Stimulated activated CD4-positive, alpha-beta T cell treated with anti-CD3 and anti-CD28 coated beads, Interleukin-1b, Interleukin-23, amount 100 ng/mL, for 1 hour (primary cell): ENCODE data around the gene KLF15.

Experiments used
- DNase-seq, 2 donors: peaks; one replicate each; pipeline ENCODE4 v3.0.0-alpha.2; 2020; ENCODE audit warnings: low read depth in 2 of 2

Gene KLF15

DNA sequence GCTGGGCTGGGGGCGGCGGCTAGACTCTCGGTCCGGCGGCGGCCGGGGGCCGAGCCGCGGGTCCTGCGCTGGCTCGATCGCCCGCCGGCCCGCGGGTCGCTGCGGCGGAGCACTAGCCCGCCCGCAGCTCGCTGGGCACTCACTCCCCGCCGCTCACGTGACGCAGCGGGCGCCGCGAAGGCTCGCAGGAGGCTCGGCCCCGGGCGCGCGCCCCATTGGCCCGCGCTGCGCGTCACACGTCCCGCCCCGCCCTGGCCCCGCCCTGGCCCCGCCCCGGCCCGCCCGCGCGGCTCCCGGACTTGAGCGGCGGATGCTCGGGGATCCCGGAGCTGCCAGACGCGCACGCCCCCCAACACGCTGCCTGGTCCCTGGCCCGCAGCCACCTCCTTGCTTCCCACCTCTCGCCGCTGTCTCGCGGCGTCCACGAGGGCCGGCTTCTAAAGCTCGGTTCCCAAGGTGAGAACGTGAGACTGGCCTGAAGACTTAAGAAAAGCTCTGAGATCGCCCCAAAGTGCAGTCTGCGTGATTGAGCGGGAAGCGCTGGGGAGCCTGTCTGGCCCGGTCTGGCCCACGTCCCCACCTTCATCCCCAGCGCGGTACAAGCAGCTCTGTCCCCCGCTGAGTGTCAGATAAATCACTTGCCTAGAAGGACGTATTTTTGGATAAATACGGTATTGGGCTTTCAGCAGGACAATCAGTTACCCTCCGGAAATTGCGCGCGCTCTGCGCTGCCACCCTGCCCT, at the start of gene KLF15:
Gene KLF15 (minus strand): TSS at position 114 of the 743 bp plus-strand sequence. CDS start 4,486 bp downstream, outside the sequence.
- DNase-seq, result peak; percentile 34 to 65

DNA sequence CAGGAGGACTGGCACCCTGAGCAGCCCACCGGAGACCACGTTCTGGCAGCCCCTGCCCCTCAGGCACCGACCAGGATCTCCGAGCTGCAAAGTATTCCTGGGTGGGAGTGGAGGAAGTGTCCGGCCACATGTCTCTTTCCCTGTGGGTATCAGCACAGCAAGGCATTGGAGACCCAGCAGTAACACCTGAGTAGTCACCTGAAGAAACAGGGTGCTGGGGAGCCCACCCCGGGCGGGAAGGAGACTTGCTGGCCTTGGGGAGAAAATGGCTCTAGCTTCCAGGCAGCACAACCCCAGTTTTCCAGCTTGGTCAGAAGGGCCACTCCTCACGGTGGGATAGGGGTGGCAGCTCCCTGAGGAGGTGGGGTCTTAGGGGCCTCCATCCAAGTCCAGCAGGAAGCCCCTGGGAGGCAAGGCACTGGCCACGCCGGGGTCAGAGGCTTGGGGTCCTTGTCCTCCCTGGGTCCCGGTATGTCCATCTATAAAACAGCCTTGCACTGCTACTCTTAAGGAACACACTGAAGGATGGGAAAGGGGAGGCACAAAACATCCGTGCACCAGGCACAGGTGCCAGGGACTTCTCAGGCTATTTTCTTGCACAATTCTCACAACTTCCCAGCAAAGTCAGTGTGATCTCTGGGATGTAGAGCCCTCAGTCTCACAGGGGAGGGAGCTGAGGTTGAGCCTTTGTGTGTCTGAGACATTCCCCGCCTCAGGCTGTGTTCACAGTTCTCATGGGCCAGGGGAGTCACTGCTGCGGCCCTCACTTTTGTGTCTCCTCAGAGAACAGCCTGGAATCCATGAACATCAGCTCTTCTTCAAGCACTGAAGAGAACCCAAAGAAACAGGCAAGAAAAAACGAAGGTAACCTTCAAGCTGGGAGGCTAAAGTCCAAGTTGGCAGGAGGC, 49.4 kb upstream of the KLF15 start:
- no peak for DNase-seq

DNA sequence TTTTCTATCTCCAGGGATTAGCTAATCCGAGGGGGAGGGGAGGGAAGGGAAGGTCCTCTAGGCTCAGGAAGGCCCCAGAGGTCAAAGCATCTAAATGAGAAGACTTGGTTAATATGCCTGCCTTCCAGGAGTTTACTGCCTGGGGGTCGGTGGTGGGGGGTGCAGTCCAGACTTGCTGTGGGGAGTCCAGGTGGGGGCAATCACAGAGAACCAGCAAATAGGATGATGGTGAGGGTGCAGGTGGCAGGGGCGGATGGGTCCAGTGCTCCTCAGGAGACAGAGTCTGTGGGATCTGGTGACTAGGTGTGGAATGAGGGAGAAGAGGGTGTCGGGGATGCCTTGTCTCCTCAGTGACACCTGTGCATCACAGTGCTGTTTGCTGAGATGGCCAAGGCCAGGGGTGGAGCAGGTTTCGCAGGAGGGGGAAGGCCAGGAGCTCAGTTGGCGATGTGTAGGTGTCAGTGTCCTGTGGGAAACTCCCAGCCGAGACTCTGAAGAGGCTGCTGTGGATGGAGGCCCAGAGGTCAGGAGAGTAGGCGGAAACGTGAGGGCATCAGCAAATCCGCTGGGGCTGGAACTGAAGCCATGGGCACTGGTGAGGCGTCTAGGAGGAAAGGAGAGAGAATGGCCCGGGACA, 45.6 kb upstream of the KLF15 start:
- no peak for DNase-seq

DNA sequence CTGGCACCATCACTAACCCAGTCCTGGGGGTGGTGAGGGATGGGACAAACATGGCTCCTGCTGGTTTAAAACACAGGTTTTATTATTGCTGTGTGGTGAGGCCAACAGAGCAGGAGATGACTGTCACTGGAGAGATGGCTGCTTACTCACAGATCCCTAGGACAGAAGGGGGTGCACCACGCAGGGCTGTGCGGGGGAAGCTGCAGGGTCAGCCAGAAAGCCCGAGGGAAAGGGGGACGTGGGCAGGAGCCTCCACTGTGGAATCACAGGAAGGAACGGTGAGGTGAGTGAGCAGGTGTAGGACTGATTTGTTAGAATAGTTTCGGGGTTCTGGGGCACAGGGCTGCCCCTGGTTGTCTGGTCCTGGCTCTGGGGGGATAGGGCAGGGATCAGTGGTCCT, 45.0 kb upstream of the KLF15 start:
- no peak for DNase-seq

DNA sequence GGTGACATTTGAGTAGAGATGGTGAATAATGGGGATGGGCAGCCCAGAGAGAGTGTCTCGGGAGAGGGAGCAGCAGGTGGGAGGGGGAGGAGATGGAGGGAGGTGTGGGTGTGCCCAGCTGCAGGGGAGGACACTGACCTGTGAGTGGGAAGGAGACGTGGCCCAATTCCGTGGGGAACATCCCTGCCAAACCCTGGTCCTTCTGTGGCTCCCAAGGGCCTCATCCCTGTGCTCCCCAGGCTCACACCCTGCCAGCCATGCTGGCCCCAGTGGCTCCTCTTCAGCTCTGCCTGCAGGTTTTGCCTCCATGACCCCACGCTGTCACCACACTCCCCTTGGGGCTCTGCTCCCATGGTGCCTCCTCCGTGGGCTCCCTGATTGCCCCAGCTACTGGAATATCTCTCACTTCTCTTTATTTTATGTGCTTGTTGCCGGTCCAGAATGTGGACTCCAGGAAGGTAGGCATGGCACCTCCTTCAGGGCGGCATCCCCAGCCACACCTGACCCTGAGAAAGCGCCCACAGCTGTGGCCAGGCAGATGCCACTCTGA, 44.5 kb upstream of the KLF15 start:
- no peak for DNase-seq

DNA sequence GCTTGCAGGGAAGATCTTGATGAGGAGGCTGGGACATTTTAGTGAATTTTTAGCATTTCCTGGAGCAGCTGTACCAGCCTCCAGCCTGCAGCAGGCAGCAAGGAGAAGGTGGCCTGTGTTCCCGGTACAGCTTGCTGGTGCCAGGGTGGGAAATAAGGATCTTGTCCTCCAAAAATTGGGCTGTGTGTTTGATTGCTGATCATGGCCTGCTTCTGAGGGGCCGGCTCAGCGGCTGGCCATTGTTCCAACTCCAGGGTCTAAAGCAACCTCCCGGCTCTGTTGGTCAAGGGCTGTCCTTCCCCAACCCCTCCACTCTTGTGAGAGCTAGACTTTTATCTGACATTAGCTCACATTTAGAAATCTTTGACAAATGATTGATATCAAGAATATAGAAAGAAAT, 42.5 kb upstream of the KLF15 start:
- no peak for DNase-seq

DNA sequence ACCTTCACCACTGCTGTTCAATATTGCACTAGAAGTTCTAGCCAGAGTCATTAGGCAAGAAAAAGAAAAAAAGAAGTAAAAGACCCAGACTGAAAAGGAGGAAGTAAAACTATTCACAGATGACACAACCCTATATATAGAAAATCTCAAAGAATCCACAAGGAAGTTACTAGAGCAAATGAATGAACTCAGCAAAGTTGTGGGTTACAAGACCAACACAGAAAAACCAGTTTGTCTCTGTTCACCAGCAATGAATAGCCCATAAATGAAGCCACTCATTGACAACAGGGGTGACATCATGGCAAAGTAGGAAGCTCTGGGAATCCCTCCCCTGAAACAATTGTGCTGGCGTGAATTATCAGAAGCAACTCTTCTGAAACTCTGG, 42.1 kb upstream of the KLF15 start:
- no peak for DNase-seq

DNA sequence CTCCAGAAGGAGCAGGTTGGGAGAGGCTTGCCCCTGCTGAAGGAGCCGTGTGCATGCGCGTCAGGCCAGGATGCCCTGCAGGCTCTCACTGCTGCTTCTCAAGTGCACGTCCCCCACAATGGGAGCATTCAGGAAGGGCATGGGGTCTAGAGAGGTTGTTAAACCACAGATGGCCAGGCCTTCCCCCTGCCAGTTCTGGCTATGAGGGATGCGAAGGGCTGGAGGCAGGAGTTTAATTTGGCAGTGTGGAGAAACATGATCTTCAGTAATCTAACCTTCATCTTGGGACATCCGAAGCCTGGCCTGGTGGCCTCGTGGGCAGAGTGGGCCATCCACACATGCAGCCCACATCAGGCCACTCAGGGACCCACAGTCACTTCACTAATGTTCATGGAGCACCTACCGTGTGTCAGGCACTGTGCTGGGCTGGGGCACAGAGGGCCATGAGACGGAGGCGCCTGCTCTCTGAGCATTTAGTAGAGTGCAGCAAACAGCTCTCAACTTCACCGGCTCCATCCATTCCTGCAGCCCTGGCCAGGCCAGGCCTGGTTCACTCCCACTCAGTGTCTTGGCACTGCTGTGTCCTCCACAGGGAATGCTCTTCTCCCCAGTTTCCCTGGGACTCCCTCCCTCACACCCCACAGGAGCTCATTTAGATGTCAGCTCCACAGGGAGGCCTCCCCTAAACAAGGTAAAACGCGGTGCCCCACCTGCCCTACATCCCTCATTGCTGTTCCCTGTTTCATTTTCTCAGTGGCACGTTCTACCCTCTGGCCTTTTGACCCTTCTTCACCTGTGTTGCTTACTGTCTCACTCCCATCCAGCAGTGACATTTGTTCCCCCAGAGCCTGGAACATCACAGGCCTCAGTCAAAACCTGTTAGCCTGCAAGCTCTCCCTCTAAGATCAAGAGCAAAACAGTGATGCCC, 41.5 kb upstream of the KLF15 start:
- no peak for DNase-seq

DNA sequence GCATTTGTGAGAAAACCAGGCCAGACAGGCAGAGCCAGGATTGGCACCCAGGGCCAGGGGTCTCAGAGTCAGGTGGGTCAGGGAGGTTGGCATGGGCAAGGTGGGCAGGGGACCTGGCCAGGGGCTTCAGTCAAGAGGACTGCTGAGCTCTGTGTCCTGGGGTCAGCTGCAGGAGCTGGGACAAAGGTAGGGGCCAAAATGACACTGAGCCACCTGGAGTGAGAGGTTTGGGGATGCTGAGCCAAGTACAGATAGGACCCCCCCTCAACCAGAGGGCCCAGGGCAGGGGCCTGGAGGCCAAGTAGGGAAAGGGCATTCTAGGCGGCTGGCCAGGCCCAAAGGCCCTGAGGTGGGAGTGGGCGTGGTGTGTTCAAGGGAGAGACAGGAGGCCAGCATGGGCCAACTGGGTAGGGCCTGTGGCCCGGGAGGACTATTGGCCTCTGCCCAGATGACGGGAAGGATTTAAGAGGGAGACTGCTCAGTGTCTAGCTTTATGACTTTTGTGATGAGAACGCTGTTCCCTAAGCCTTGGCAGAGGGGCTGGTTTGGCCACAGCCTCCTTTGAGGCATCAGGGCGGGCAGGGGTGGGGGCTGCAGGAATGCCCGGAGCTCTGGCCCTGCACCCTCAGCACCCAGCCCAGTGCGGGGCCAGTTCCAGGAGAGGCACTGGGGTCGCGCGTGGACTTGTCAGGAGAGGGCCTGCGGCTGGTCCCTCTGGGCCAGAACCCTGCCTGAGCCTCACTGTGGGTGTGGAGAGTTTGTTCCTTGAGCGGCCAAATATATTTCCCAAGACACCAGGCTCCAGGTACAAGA, 40.6 kb upstream of the KLF15 start:
- DNase-seq, result no peak

DNA sequence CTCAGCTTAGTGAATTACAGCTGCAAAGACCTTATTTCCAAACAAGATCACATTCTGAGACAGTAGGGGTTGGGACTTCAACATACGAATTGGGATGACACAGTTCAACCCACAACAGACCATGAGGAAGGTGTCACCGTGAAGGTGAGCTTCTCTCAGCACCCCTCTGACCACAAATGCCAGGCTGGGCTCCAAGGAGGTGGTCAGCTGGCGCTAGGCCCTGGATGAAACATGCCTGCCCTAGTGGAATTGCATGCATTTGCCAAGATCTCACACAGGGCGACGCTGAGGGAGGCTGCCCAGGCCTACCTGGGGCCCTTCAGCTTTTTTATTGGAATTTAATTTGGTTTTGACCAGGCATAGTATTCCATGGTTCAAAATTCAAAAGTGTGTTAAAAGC, 39.3 kb upstream of the KLF15 start:
- no peak for DNase-seq

DNA sequence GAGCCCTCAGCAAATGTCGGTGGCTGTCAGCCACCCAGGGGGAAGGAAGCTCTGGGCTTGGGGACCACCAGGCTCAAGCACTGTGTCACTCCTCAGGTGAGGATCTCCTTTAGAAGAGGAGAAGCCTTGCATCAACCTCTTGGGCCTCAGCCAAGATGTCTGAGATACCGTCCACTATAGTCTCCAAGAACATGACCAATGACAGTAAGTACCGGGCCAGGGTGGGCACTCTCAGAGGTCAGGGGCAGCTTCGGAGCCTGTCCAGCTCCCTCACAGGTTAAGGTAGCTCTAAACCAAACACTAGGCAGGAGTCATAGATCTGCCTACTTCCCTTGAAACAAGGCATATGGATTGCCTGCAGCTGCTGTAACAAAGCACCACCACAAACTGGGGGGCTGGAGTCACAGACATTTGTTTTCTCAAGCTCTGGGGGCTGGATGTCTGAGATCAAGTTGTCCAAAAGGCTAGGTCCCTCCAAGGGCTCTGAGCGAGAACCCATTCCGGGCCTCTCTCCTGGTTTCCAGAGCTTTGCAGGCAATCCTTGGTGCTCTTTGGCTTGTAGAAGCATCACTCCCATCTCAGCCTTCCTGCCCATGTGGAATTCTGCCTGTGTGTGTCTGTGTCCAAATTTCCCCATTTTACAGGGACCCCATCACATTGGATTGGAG, 38.8 kb upstream of the KLF15 start:
- no peak for DNase-seq

DNA sequence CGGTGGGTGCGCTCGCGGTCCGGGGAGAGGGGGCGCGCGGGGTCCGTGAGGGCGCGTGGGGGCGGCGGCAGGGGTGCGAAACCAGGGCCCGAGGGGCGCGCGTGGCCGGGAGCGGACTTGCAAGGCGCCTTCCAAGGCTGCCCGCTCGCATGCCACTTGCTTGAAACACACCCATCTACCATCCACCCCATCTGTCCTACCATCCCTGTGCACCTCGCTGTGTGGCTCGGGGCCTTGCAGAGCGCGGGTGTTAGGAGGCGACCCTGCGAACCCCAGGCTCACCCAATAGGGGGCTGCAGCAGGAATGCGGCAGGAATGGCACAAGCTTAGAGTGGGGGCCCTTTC, 37.7 kb upstream of the KLF15 start:
- no peak for DNase-seq

DNA sequence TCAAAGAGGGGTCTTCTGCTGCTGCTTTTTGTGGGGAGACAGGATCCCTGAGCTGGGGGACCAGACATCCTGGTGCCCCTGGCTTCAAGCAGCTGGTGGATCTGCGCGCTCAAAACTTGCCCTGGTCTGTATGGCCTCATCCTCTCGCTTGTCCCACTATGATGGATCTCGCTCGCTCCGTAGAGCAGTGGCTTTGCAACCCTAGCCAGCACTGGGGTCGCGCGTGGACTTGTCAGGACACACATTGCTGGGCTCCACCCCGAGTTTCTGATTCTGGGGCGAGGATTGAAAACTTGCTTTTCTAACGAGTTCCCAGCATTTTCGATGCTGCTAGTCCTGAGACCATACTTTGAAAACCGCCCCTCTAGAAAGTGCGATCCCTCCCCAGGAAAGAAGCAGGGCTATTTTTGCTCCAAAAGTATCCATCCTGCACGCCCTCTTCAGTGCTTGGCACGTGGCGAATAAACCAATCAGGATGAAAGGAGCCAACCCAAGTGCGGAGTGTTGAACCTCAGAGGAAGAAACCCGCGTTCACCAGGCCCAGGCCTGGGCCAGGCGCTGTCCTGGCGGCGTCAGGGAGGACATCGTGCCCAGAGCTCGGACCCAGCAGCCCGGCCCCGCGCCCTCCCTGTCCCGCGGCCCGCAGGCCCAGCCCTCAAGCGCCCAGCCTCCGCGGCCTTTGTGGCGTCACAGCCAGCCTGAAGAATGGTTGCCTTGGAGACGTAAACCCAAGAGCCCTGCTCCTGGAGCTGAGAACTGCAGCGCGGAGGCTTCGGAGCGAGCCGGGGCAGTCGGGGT, 37.2 kb upstream of the KLF15 start, which contains the start of gene CFAP100:
Gene CFAP100 (plus strand): TSS at position 731 of the 798 bp plus-strand sequence. CDS start 1,092 bp downstream, outside the sequence.
- DNase-seq, result no peak

DNA sequence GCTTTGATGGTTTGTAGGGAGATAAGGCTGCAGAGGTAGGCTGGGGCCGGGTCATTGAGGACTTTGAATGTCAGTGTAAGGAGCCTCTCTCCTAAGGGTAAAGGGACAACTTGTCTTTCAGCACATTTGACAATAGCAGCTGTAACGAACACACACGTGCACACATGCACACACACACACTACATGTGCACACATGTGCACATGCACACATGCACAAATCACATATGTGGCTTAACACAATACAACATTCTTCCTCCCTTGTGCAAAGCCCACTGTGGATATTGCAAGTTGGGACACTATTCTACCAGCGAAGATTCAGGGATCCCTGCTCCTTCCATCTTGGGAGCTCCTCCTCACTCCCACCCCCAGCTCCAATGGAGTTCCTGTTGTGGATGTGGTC, 36.4 kb upstream of the KLF15 start:
- no peak for DNase-seq

DNA sequence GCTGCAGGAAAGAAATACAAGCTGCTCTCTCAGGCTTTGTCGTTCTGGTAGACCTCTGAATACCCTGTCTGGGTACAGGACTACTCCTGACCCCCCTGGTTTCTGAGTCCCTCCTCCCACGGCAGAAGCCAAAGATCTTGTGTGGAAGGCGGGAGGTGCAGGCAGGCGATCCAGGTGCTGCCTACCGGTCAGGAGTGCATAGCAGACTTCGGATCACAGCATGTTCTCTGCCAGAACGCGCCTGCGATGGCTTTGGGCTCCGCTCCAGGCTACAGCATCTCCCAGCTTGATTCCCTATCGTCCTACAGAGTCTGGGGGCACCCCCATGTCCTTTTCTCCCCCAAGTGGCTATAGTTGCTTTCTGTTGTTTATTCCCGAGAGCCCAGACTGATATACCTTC, 35.0 kb upstream of the KLF15 start:
- DNase-seq, result no peak

DNA sequence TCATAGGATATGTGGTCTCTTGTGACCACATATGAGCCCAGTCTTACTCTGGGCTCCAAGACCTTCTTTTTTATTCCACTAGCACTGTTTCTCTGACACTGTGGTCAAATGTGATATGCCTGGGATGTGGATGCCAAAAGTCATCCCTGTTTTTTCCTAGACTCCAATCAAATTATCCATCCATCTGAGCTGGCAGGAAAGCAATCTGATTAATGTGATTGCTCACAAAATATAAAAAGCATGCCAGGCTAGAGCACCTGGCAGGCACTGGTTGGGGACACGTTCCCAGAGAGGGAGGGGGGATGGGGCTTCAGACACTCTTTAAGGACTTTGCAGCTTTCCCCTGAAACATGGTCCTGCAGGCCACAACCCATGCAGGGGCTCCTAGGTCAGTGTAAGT, 34.4 kb upstream of the KLF15 start:
- DNase-seq, result no peak

DNA sequence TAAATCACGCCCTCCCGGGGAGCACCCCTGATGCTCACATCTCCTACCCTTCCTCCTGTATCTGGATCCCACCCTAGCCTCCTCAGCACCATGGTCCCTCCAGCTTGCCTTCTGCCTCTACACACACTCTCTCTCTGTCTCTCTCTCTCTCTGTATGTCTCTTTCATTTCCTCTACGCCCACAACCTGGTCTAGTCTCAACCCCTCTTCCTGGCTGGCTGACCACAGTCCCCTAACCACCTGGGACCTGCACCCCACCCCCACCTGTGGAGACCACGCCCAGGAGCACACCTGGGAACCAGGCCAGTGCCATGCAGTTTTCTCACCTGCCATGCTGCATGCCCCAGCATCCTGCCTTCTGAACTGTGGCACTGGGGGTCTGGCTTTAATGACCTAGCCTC, 33.5 kb upstream of the KLF15 start:
- DNase-seq, result no peak

DNA sequence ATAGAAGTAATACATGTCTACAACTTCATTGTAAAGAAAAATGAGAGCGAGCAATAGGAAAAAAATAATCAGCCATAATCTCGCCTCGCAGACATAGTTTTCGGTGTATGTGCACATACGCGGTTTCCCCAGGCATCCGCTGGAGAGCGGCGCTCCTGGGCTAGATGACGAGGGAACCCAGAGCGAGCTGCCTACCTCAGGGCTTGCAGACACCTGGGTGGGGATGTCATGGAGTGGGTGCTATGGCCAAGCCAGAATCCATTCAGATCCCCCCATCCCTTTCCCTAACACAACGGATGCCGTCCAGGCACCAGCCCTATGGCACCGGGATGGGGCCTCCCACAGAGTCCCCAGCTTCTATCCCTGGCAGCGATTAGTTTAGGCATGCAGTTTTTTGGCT, 33.0 kb upstream of the KLF15 start:
- DNase-seq, result no peak

DNA sequence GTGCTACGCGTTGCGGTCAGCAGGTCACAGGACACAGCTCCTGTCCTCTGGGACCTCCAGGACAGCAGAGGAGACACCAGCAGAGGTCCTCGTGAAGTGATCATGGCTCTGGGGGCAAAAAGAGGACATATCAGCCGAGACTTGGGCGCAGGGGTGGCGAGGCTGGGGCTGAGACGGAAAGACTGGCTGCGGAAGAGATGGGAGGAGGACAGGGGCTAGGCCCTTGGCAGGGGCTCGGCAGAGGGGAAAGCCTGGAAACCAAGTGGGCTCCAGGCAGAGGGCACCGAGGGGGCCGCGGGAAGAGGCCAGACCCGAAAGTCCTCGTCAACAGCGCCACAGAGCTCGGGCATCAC, 32.6 kb upstream of the KLF15 start:
- no peak for DNase-seq
